HUES48 (cell line): ENCODE measurements around the gene SLC36A1.

Experiments
- H3K27ac ChIP-seq: one replicate; pipeline ENCODE4 v1.7.0; 2013; ENCODE audit warnings: low read depth, low read length, inconsistent platforms
- H3K27me3 ChIP-seq: 2 replicates; pipeline ENCODE4 v1.6.1; 2013; ENCODE audit warnings: mild to moderate bottlenecking, low read length; ENCODE audit not compliant: control insufficient read depth, insufficient read depth
- H3K36me3 ChIP-seq: 2 replicates; pipeline ENCODE4 v1.6.1; 2013; ENCODE audit warnings: low read length; ENCODE audit not compliant: control insufficient read depth, insufficient read depth
- H3K4me1 ChIP-seq: 2 replicates; pipeline ENCODE4 v1.6.1; 2013; ENCODE audit warnings: mild to moderate bottlenecking, low read length; ENCODE audit not compliant: control insufficient read depth, insufficient read depth
- H3K4me3 ChIP-seq: 2 replicates; pipeline ENCODE4 v1.5.1; 2013; ENCODE audit warnings: mild to moderate bottlenecking, low read depth, low read length
- H3K9ac ChIP-seq: 2 replicates; pipeline ENCODE4 v1.6.1; 2013; ENCODE audit warnings: mild to moderate bottlenecking, low read depth, low read length, moderate library complexity
- H3K9me3 ChIP-seq: 2 replicates; pipeline ENCODE4 v1.6.1; 2013; ENCODE audit warnings: low read length; ENCODE audit not compliant: control insufficient read depth, insufficient read depth

The SLC36A1 gene

DNA sequence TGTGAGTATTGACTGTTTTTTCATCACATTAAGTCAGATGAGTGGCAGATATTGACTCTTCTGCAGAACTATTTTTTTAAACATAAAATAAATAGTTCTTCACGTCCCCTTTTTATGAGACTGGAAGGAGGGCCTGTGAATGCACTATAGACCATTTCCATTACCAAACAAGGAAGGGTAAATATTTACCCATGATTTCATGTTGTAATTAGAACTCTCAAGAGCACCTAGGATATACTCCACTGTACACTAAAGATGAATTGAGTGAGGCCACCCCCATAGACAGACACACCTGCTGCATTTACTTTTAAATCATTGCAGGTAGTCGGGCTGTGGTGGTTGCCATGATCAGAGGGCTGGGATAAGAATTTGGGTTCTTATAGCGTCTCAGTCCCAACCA is 22.6 kb downstream of the SLC36A1 start:
- H3K4me1 ChIP-seq = no peaks in the 10 kb centered on the region
- no peak overlapping the region for H3K27ac ChIP-seq
- no peak overlapping the region for H3K4me3 ChIP-seq
- no peak overlapping the region for H3K9ac ChIP-seq
- no peaks in the 10 kb centered on the region for H3K9me3 ChIP-seq
- no peaks in the 10 kb centered on the region for H3K27me3 ChIP-seq
- H3K36me3 ChIP-seq = peaks cover 17% of the 10 kb centered on the region

DNA sequence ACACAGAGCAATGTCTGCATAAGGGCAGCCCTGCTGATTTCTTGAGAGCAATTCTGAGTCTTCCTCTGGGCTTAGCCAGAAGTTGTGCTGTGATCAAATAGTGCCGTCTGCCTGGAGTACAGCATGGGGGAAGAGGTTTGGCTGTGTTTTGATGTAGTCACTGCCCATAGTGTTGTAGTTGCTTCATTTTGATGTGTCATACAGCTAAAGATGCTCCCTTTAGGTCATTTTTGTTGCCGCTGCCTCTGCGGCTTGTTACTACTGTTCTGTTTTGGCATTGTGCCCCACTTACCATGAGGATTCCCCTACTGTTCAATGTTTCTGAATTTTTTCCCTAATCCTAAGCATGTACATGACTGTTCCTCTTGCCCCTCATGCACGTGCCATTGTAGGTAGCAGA is 23.0 kb downstream of the SLC36A1 start:
- Histone ChIP-seq H3K4me3 (no peak overlapping the region), H3K4me1 (no peaks in the 10 kb centered on the region), H3K27me3 (no peaks in the 10 kb centered on the region), H3K9ac (no peak overlapping the region), H3K36me3 (peaks cover 15% of the 10 kb centered on the region), H3K9me3 (no peaks in the 10 kb centered on the region), H3K27ac (no peak overlapping the region)

DNA sequence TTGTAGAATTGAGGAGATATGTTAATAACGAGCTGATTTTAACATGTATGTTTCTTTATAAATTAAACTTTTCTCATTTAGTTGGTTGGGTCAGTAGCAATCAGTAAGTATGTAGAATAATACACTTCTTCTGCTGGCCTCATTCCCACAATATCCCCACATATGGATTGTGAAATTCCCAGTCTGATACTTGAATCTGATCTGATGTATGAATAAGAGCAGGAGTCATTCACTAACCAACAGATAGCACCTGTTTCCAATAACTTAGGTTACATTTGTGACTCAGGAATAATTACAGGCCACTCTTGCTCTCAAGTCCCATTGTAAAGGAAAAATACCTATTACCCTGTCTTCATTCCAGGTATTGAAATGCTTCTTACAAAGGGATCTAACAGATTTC is 23.9 kb downstream of the SLC36A1 start:
- Histone ChIP-seq H3K4me3 (no peak overlapping the region), H3K9me3 (no peaks in the 10 kb centered on the region), H3K9ac (no peak overlapping the region), H3K4me1 (no peaks in the 10 kb centered on the region), H3K27ac (no peak overlapping the region), H3K27me3 (no peaks in the 10 kb centered on the region), H3K36me3 (peaks cover 13% of the 10 kb centered on the region)

DNA sequence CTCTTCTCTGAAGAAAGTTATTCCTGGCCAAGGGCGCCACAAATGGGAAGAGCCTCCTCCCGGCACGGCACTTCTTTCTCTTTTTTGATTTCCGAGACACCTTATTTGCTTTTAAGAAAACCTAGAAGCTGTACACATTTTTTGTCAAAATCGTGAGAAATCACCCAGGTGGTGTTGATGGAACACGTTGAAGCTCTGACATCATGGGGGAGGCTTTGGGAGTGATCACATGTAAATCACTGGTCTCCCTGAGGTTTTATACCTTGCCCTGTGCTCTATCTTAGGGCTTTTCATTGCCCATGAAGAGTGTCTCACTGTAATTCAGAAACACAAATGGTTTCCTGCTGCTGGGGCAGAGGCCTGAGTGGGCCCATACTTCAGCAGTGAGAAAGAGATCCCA is 27.4 kb downstream of the SLC36A1 start:
- H3K27ac ChIP-seq = no peak overlapping the region

DNA sequence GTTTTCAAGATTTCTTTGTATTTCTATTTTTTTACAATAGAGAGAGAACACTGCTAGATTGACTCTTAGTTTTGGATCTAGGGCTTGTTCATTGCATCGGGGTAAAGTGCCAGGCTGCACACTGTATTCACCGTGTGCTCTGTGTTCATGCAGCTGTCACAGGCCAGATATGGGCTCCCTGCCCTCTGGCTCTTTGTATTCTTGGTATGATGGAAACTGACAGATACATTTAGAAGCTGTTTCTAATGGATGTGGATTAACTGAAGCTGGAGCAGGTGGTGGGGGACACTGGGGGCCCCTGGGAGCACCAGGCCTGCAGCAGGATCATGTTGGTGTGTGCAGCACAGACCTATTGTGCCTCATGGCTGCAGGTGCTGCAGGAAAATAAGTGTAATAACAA is 28.0 kb downstream of the SLC36A1 start:
- Histone ChIP-seq H3K27ac (no peak overlapping the region), H3K27me3 (no peaks in the 10 kb centered on the region), H3K36me3 (peaks cover 20% of the 10 kb centered on the region), H3K9ac (no peak overlapping the region), H3K9me3 (no peaks in the 10 kb centered on the region), H3K4me3 (no peak overlapping the region), H3K4me1 (peaks cover 4% of the 10 kb centered on the region)

More for the DNA sequence above, 27.4 kb downstream of the SLC36A1 start:
- Histone ChIP-seq H3K4me3 (no peak overlapping the region), H3K9ac (no peak overlapping the region), H3K4me1 (no peaks in the 10 kb centered on the region), H3K36me3 (peaks cover 20% of the 10 kb centered on the region), H3K27me3 (no peaks in the 10 kb centered on the region), H3K9me3 (no peaks in the 10 kb centered on the region)

DNA sequence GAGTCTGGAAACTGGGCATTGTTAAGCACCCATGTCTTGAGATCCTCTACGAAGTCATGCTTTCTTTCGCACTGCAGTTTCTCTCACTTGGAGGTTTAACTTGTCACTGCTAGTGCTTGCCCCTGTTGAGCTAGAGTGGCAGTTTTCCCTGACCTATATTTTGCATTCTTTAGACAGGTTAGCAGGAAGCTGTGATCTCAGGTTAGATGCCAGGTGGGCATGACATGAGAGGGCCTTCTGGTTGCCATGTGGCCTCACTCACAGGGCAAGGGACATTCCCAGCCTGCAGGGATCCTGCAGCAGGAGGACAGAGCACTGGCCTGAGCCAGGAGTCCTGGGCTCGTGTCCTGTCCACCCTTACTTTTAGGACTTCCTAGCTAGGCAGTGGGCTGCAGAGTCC is 28.6 kb downstream of the SLC36A1 start:
- H3K9ac ChIP-seq = no peak overlapping the region
- peaks cover 10% of the 10 kb centered on the region for H3K4me1 ChIP-seq
- no peaks in the 10 kb centered on the region for H3K27me3 ChIP-seq
- H3K9me3 ChIP-seq = no peaks in the 10 kb centered on the region
- no peak overlapping the region for H3K27ac ChIP-seq
- H3K36me3 ChIP-seq = peaks cover 20% of the 10 kb centered on the region
- no peak overlapping the region for H3K4me3 ChIP-seq

DNA sequence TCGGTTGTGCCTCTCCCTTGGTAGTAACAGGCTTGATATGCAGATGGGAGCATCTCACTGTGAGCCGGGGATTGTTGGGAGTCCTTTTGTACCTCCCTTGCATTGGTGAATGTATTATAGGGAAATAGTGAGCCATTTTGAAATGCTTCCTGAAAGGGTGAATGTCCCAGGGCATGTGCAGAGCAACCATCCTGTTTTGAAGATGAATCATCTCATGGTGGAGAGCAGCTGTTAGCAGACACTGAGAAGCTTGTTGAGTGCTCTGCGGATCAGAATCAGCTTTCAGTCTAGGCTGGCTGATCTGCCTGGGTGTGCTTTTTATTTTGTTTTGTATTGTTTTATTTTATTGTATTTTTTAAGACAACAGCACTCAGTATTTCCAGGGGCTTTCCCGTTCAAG is 29.7 kb downstream of the SLC36A1 start:
- Histone ChIP-seq H3K9me3 (no peaks in the 10 kb centered on the region), H3K27ac (no peak overlapping the region), H3K4me3 (no peak overlapping the region), H3K27me3 (no peaks in the 10 kb centered on the region), H3K36me3 (peaks cover 20% of the 10 kb centered on the region), H3K4me1 (peaks cover 19% of the 10 kb centered on the region), H3K9ac (no peak overlapping the region)

DNA sequence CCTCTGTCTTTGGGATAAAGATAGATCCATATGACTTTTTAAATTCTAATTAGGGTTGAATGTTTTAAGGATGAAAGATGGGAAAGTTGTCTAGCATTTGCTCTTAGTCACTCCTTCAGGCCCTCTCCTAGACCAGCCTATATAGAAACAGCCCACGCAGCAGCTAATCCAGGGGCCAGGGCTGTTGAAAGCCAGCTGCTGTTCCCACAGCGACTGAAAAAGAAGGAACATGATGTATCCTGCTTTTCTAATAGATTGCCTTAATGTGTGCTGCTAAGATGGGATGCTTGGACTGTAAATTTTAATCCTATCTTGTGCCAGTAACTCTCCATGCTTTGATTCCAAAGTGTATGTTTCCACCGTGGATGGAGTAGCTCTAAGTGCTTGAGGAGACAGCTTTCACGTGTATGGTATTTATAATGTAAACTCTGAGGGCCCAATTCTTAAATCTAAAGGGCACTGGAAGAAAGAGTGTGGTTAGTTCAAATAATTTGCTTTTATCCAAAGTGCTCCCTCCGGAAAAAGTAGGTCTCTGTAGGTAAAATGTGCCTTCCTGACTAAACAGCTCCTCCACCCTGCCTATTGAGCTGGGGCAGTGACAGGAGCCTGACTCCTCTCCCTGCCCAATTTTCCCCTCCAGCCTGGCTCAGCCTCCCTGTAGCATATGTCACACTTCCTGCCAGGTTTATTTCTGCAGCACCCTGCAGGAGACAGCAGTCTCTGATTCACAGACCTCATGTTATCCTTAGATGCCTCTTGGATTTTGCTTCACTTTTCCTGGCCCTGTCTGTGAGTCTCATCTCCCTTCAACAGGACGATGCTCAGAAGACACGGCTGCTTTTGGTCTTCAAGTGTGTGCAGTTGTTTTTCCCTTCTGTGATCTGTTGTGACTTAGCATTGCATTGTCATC is 33.2 kb downstream of the SLC36A1 start:
- H3K27me3 ChIP-seq = no peaks in the 10 kb centered on the region
- peaks cover 29% of the 10 kb centered on the region for H3K4me1 ChIP-seq
- H3K9ac ChIP-seq = no peak overlapping the region
- H3K4me3 ChIP-seq = no peak overlapping the region
- no peaks in the 10 kb centered on the region for H3K9me3 ChIP-seq
- H3K27ac ChIP-seq = peak overlapping the region; percentile 60
- H3K36me3 ChIP-seq = peaks cover 20% of the 10 kb centered on the region

DNA sequence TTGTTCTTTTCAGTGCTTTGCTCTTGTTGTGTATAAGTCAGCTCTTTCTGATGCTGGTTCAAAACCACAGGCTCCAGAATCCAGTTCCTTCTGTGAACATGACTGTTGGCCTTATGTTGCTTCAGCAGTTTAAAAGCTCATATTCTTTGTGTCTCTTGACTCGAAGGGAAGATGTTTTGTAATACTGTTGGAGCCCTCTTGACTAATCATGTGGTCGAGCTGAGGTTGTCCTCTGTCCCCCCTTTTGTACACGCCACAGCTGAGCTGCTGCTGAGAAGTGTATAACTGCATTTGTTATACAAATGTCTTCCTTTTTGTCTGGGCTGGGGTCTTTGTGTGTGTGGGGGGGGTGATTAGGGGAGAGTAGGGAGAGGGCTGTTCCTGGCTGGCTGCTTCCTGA is 35.8 kb downstream of the SLC36A1 start:
- Histone ChIP-seq H3K27ac (peak overlapping the region; percentile 71), H3K4me3 (no peak overlapping the region; the same call in 1 of the 2 replicates), H3K27me3 (no peaks in the 10 kb centered on the region), H3K4me1 (peaks cover 29% of the 10 kb centered on the region), H3K9me3 (no peaks in the 10 kb centered on the region), H3K36me3 (peaks cover 19% of the 10 kb centered on the region; the same call in 1 of the 2 replicates), H3K9ac (no peak overlapping the region)

DNA sequence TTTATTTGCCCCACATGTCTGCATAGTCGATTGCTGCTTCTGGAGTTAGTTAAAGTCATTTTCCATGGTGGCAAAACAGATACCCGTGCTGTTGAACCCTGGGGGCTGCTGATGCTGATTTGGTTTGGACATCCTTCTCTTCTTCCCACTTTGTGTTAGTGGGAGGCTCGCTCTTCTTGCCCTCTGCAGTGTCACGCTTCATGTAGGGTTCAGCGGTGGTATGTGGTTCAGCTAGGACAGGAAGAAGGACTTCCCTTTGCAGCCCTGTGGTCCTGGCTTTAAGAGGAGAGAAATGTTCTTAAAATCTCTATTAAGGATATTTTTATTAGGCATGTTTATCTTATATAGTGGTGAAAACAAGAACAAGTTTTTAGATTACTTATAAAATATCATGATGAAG is 36.2 kb downstream of the SLC36A1 start:
- H3K4me3 ChIP-seq = no peak overlapping the region
- H3K36me3 ChIP-seq = peaks cover 17% of the 10 kb centered on the region; the same call in 1 of the 2 replicates
- no peaks in the 10 kb centered on the region for H3K9me3 ChIP-seq
- peaks cover 29% of the 10 kb centered on the region for H3K4me1 ChIP-seq
- no peaks in the 10 kb centered on the region for H3K27me3 ChIP-seq
- H3K27ac ChIP-seq = peak overlapping the region; percentile 14
- no peak overlapping the region for H3K9ac ChIP-seq

DNA sequence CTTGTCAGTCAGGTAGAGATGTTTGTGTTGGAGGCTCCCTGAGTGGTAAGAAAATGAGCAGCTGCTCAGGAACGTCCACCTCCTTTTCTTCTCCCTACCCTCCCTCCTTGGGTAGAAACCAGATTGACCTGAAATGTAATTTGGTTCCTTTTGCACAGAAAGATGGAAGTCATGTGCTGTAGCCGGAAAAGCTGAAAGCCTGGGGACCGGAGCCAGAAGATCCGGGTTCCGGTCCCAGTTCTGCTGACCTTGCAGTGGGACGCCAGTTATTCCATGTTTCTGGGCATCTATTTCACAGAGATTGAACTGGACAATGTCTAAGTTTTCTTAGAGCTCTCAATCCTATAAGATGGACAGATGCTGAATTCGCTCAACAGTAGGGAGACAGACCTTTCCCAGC is 40.1 kb downstream of the SLC36A1 start:
- Histone ChIP-seq H3K27ac (no peak overlapping the region), H3K9me3 (no peaks in the 10 kb centered on the region), H3K9ac (no peak overlapping the region), H3K4me1 (peaks cover 10% of the 10 kb centered on the region), H3K27me3 (no peaks in the 10 kb centered on the region), H3K4me3 (no peak overlapping the region), H3K36me3 (peaks cover 13% of the 10 kb centered on the region; the same call in 1 of the 2 replicates)
